ENCODE results near the gene FANCF.

Gene FANCF

DNA sequence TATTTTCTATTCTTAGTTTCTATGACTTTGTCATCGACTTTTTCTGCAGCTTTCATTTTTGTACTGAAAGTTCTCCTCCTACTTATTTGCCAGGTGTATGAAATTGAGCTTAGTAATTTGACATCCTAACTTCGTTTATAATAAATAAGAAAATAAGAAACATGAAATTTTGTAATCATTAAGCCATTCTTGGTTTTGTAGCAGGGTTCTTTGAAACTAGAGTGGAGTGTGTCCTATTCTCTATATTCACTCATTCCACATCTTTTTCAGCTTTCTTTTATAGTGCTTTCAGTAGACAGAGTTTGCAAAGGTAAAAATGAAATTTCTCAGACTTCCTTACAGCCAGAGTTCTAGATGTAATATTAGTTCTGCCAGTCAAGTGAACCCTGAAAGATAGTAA is 47.8 kb downstream of the FANCF start:
- Mint-ChIP-seq H3K9me3 (no peaks in the 10 kb centered on the region), H3K27ac (no peak overlapping the region), H3K4me1 (peaks cover 4% of the 10 kb centered on the region), H3K4me3 (no peak overlapping the region), H3K36me3 (no peaks in the 10 kb centered on the region), H3K27me3 (peaks cover 2% of the 10 kb centered on the region)
